GOT3 (cell line): Measurements from ENCODE around the gene LYSMD4.

Experiments used
- DNase-seq: peaks from one replicate; lab custom pipeline; 2025; ENCODE audit warnings: mixed read lengths; lab: John Stamatoyannopoulos, UW

The LYSMD4 gene

DNA sequence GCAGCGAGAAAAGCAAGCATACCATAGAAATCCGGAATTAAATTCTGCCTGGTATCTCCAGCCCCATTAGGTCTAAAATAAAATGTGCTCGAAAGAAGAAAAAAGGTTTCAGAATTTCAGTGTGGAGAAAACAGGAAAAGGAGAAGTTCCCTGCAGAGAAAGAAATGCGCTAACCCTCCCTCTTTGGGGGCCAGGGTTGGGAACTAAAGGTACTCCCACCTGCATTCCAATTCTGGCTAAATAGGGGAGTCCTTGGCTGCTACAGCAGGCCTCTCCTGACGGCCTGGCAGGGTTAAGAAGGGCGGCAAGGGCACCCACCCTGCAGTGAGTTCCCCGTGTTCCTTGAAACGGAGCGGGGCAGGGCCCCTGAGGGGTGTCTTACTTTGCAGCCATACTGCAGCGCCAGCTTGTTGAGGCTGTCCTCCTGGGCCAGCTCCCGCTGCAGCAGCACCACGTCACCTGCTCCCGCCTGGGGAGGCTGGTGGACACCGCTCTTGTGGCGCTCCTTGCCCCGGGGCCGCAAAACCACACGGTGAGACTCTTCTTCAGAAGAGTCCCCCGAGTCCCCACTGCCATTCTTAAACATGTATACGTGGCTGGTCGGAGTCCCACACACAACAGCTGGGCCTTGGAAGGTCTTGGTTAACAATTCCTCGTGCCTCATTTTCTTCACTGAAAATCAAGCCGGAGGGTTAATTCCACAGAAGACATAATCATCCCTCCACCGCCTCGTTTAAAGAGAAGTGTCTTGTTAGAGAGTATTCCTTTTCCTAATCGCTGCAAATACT, 1.7 kb downstream of the LYSMD4 start:
- no peak for DNase-seq

GRCh38 chr15:99729920-99730319, 3.3 kb downstream of the LYSMD4 start:
- no peak for DNase-seq

DNA sequence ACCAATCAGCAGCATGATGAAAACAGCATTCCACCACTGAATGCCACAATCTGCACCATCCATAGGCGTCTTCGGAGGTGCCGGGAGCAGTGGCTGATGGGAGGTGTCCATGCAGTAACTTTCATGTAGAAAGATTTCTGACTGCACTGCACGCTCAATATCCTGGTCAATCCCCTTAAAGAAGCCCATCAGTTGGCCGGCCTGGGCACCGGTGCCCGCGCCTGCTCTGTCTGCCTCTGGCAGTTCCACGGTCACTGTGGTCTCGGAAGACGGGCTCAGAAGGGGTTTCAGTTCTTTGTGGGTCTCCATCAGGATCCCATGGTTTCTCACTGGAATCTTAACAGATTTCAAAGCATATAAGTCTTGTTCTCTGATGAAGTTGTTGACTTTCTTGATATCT, 3.9 kb downstream of the LYSMD4 start:
- DNase-seq: no peak

GRCh38 chr15:99728916-99729315, 4.3 kb downstream of the LYSMD4 start:
- DNase-seq: no peak

- no peak for DNase-seq
These were observed 5.5 kb downstream of the LYSMD4 start for GRCh38 chr15:99727733-99728132.

DNA sequence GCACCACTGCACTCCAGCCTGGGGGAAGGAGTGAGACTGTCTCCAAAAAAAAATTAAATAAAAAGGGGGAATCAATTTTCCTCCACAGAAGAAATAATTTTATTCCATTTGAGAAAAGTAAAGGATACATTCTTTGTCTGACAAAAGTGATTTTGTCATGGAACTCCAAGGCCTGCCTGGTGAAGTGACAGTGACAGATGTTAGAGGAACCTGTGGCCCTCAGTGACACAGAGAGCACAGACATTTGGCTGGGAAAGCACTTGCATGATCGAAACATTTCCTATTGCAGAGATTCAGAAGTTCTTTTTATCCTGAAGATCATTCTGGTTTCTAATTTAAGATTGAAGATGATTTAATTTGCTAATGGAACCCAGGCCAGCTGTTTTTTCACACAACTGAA, 5.9 kb downstream of the LYSMD4 start:
- no peak for DNase-seq

- DNase-seq: no peak
These were observed 6.9 kb downstream of the LYSMD4 start for GRCh38 chr15:99726333-99726732.

- DNase-seq: no peak
These were observed 10.8 kb downstream of the LYSMD4 start for GRCh38 chr15:99722406-99722805.

GRCh38 chr15:99721896-99722295, 11.3 kb downstream of the LYSMD4 start:
- DNase-seq: no peak

DNA sequence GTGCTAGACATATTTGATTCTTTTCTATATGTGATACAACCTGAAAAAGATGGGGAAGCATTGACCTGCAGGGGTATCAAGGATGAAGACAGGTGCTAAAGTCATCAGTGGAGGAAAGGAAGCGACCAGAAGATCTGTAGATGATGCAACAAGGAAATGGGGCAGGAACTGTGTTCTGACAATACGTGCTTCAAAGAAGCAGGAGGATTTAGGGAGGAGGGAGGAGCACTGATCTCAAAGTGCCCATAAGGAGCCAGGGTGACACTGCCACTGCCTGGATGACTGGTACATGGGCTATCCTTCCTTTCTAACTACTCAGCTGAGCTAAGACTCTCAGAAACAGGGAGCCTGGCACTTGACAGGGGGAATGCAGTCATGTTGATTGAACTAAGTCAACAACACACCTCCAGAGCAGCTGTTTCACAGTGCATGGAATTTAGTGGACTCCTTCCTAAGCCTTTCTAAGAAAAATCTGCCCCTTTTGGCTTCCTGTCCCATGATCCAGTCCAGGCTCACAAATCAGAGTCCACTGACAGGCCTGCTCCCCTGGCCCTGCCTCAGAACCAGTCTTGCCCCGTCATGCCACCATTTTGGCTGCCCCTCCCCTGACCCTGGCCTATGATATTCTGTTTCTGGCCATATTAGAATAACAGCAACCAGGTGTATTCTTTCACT, 12.0 kb downstream of the LYSMD4 start:
- DNase-seq: no peak

GRCh38 chr15:99720533-99720932, 12.7 kb downstream of the LYSMD4 start:
- DNase-seq: no peak

- no peak for DNase-seq
These were observed 14.1 kb downstream of the LYSMD4 start for GRCh38 chr15:99719096-99719541.

- DNase-seq: no peak
These were observed 14.8 kb downstream of the LYSMD4 start for GRCh38 chr15:99718421-99718820.

DNA sequence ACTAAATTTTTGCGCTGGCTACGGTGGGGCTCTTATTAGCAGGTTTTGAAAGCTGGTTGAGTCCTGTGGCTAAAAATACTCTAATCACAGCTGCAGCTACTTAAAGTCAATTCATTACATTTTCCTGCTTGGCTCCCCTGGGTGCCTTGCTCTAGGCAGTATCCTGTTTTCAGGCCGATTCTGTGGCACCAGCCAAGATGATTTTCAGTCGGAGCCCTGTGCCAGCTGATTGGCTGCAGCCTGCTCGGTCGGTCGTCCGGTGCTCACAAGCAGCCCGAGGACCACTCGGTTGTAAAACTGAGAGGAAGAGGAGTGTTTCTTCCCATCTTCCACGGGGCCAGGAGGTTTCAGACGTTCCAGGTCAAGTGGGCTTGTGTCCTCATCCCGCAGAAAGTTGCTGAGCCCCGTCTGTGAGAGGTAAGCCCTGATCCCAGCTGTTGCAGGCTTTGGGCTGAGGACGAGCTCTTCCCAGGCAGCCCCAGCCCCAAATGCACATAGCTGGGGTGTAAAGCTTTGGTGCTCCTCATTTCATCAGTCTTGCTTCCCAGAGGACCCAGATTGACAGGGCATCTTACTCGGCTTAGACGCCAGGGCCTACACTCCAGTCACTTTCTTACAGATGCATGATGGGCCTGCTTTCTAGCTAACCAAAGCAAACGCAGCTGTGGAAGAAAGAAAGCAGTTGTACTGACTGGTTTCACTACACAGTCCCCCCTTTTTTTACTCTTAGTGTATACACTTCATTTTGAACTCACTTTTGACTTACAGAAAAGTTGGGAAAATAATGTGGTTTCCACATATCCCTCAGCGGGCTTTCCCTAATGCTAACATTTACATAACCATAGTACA, 15.9 kb downstream of the LYSMD4 start:
- DNase-seq: no peak

- no peak for DNase-seq
These were observed 16.6 kb downstream of the LYSMD4 start for GRCh38 chr15:99716540-99717095.

- DNase-seq: no peak
These were observed 20.8 kb downstream of the LYSMD4 start for GRCh38 chr15:99712415-99712814.

GRCh38 chr15:99711625-99712024, 21.6 kb downstream of the LYSMD4 start:
- DNase-seq: no peak

DNA sequence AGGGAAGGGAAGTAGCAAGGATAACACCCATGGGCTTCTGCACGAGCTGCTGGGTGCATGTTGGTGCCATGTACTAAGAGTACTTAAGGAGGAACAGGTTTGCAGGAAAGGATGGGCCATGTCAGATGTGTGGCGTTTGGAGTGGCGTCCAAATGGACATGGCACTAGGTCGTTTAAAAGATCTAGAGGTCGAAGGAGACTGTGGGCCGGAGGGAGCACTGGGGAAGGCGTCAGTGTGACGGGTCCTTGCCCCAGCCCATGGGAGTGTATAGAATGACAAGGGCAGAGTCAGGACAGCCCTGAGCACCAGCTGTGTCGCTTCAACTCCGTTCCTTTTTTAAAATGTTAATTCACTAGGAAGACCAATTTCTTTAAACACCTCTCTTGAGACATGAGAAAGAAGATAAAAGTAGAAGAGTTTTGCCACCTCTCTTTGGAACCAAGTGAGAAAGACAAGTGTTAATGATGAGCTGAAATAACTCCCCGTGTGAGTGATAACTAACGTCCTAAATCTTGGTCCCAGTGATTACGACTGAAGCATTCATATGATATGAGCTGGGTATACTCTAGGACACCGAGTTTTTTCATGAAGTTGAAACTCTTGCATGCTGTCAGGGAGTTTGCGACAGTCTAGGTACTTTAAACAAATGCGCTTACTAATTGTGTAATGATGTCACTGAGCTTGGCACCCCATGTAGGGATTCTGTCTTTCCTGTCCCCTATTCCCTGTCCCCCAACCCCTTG, 23.8 kb downstream of the LYSMD4 start:
- DNase-seq: no peak

DNA sequence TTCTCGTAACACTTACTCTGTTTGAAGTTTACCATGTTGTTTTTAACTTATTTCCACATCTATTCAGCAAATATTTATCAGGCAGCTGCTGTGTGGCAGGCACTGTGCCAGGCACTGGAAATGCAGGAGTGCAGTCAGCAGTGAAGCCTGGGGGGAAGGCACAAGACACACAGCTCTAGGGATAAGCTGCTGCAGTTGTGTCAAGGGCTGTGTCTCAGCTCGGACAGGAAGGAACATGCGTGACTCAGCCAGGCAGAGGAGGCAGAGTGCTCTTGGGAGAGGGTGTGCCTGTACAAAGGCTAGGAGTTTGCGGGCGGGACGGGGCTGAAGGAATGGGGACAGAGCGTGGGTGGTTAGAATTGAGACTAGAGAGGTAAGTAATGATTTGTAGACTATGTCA, 24.7 kb downstream of the LYSMD4 start:
- no peak for DNase-seq

- no peak for DNase-seq
These were observed 25.6 kb downstream of the LYSMD4 start for GRCh38 chr15:99707473-99708270.
